Heart left ventricle (tissue), 13 donors: ENCODE results near the gene LMX1A.

ENCODE experiments used
- POLR2A ChIP-seq, 2 donors: fragments of 450-650 bp; IDR thresholded peaks; one replicate each; pipeline ENCODE4 v1.6.1; 2017; ENCODE audit warnings: antibody characterized with exemption in 2 of 2, mild to moderate bottlenecking in 2 of 2, moderate library complexity in 2 of 2
- TF ChIP-seq, protein P1 (sequence below), 12 donors: fragments of 200-600 bp; sonication (generic) in 4 of 12; IDR thresholded peaks; one replicate each; pipeline versions ENCODE4 v1.5.0 to v1.8.0; 2018 to 2022; ENCODE audit warnings: antibody characterized with exemption in 12 of 12, mild to moderate bottlenecking in 5 of 12
- donor health status: ischemic (EF 13 %, LVEDD 7.1; RV severe dilation, severe dysfunction).
- donor health status: DM: no; HTN: yes; CAD: no.
- donor health status: DM: no; HTN: no; CAD: no.
- donor health status: ischemic (EF 25% LVEDD 6.9; RV normal size, moderate dysfunction).
- donor health status: ischemic (EF 25% LVEDD 5.7; RV mildly dilated, moderate dysfunction).
- donor health status: ischemic (EF 35%, LVEDD 5.7; RV mildly dilated, moderate dysfunction).
- donor health status: nonischemic (EF 11% LVEDD 7.7; RV severe dilation, severe dysfunction).
- donor health status: DM: yes; HTN: yes; CAD: no.
- donor health status: PGD.
- donor health status: ischemic (EF 29% LVEDD 5.4; RV normal size, mild dysfunction).
- donor health status: nonischemic (EF 23%, LVEDD 6.1; RV moderate dilation, normal function).

DNA sequence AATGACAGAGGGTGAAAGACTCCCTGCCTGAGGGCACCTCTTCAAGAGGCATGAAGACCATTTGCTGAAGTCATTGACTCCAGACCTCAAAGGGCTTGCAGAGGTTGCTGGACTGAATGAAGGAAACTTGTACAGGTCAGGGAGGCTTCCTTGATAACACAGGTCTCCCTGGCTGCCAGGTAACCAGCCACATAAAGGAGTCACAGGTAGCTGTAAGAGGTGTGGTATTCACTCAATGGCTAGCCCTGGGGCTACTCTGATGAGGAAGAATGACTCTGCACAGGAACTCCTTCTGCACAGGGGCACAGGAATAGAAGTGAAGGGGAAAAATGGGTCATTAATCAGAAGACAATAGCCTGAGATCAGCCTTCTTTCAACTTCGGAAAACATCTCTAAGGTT, 187.5 kb downstream of the LMX1A start:
- TF ChIP-seq POLR2A (IDR thresholded peaks at IDR 0.05): no peak
- TF ChIP-seq, protein P1, sequence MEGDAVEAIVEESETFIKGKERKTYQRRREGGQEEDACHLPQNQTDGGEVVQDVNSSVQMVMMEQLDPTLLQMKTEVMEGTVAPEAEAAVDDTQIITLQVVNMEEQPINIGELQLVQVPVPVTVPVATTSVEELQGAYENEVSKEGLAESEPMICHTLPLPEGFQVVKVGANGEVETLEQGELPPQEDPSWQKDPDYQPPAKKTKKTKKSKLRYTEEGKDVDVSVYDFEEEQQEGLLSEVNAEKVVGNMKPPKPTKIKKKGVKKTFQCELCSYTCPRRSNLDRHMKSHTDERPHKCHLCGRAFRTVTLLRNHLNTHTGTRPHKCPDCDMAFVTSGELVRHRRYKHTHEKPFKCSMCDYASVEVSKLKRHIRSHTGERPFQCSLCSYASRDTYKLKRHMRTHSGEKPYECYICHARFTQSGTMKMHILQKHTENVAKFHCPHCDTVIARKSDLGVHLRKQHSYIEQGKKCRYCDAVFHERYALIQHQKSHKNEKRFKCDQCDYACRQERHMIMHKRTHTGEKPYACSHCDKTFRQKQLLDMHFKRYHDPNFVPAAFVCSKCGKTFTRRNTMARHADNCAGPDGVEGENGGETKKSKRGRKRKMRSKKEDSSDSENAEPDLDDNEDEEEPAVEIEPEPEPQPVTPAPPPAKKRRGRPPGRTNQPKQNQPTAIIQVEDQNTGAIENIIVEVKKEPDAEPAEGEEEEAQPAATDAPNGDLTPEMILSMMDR (IDR thresholded peaks at IDR 0.05): no peak
